ENCODE results near the gene TFAP2B. TPM values are rescaled to one million over a fixed set of nuclear protein-coding genes. Genes with fewer than 3 reads are reported as not detected.

Gene TFAP2B
- total and polyA plus RNA-seq, 12 donors: 0.01 to 0.07 TPM; not detected in 10

- 88 to 95% methylated on average over 1 of the region's 1 CpG for WGBS, 2 donors
- Histone ChIP-seq H3K36me3 (no peaks in the 10 kb centered on the region), H3K27me3 (peaks cover 0 to 9% (median 0%) of the 10 kb centered on the region in 7 donors), H3K4me3 (no peak overlapping the region), H3K27ac (no peak overlapping the region), H3K4me1 (no peaks in the 10 kb centered on the region), H3K9me3 (no peaks in the 10 kb centered on the region)
- ATAC-seq (no peak), DNase-seq (no peak)
- intact Hi-C loops (cut with DNase I): no loop called here
- TF ChIP-seq CTCF (IDR thresholded peaks at IDR 0.05): no peak
These were observed 68.4 kb downstream of the TFAP2B start for GRCh38 chr6:50887112-50887511.

- Histone ChIP-seq H3K36me3 (no peaks in the 10 kb centered on the region), H3K27me3 (peaks cover 0 to 9% (median 0%) of the 10 kb centered on the region in 7 donors), H3K27ac (no peak overlapping the region), H3K4me1 (no peaks in the 10 kb centered on the region), H3K4me3 (no peak overlapping the region), H3K9me3 (no peaks in the 10 kb centered on the region)
- DNase-seq (no peak), ATAC-seq (no peak)
- TF ChIP-seq CTCF (IDR thresholded peaks at IDR 0.05): no peak
- intact Hi-C loops (cut with DNase I): no loop called here
- WGBS, 2 donors: 79 to 82% methylated on average over 3 of the region's 3 CpGs
These were observed 70.8 kb downstream of the TFAP2B start for GRCh38 chr6:50889497-50889896.

- intact Hi-C loops (cut with DNase I): no loop called here
- Histone ChIP-seq H3K27me3 (peaks cover 0 to 9% (median 0%) of the 10 kb centered on the region in 7 donors), H3K9me3 (peaks cover 0 to 2% (median 0%) of the 10 kb centered on the region in 11 donors), H3K4me1 (no peaks in the 10 kb centered on the region), H3K4me3 (no peak overlapping the region), H3K36me3 (no peaks in the 10 kb centered on the region), H3K27ac (no peak overlapping the region)
- WGBS, 2 donors: 26 to 45% methylated on average over 2 of the region's 2 CpGs
- ATAC-seq (no peak), DNase-seq (no peak)
- no peak for TF ChIP-seq CTCF (IDR thresholded peaks at IDR 0.05)
These were observed 71.3 kb downstream of the TFAP2B start for GRCh38 chr6:50889935-50890334.

GRCh38 chr6:50890579-50890978 lies 71.9 kb downstream of the TFAP2B start:
- peaks cover 0 to 8% (median 0%) of the 10 kb centered on the region in 7 donors for H3K27me3 ChIP-seq
- H3K27ac ChIP-seq: no peak overlapping the region
- no peak for TF ChIP-seq CTCF (IDR thresholded peaks at IDR 0.05)
- intact Hi-C loops (cut with DNase I): no loop called here
- DNase-seq (no peak), ATAC-seq (no peak)
- H3K4me3 ChIP-seq: no peak overlapping the region
- H3K9me3 ChIP-seq: peaks cover 0 to 9% (median 0%) of the 10 kb centered on the region in 11 donors
- H3K36me3 ChIP-seq: no peaks in the 10 kb centered on the region
- no peaks in the 10 kb centered on the region for H3K4me1 ChIP-seq

All from heart right ventricle (tissue), 16 donors.